AG10803 (cell line): ENCODE measurements around the gene CA11.
"Not testable (repeated sequence)": the region's sequence is repeated elsewhere in the genome, so short reads cannot be mapped to it uniquely, and the experiment has no call there.

Source experiments
- DNase-seq: peaks from one replicate; pipeline ENCODE4 v3.0.0; 2010; ENCODE audit warnings: low read depth
- H3K4me3 ChIP-seq: 2 replicates; pipeline ENCODE4 v1.5.1; 2011; ENCODE audit warnings: mild to moderate bottlenecking, low read length, control low read depth
- CTCF ChIP-seq: conservative IDR thresholded peaks from 2 replicates; pipeline ENCODE4 v1.5.1; 2011; ENCODE audit warnings: mild to moderate bottlenecking, low read length, control low read depth, inconsistent platforms

CA11 gene

GRCh38 chr19:48635263-48635965 is 10.6 kb downstream of the CA11 start:
- no peak for DNase-seq

GRCh38 chr19:48634424-48635262 is 11.3 kb downstream of the CA11 start:
- peak overlapping the region; percentile 64 for H3K4me3 ChIP-seq
- TF ChIP-seq CTCF = no peak
- DNase-seq = peak; percentile 95

More at GRCh38 chr19:48635263-48635965, 10.6 kb downstream of the CA11 start:
- TF ChIP-seq CTCF = no peak
- peak overlapping the region; percentile 64 for H3K4me3 ChIP-seq

GRCh38 chr19:48634036-48634342 is 12.0 kb downstream of the CA11 start:
- DNase-seq = no peak
- TF ChIP-seq CTCF = no peak
- peak overlapping the region; percentile 56 for H3K4me3 ChIP-seq

GRCh38 chr19:48633148-48634035 is 12.6 kb downstream of the CA11 start:
- H3K4me3 ChIP-seq = peak overlapping the region; percentile 56; the same call in 1 of the 2 replicates
- no peak for DNase-seq

GRCh38 chr19:48632692-48633147 is 13.3 kb downstream of the CA11 start:
- no peak overlapping the region for H3K4me3 ChIP-seq
- DNase-seq = peak; percentile 54
- TF ChIP-seq CTCF = no peak; the same call in 1 of the 2 replicates

More at GRCh38 chr19:48633148-48634035, 12.6 kb downstream of the CA11 start:
- no peak for TF ChIP-seq CTCF

GRCh38 chr19:48632286-48632685 is 13.7 kb downstream of the CA11 start:
- not testable (repeated sequence) for DNase-seq, H3K4me3 ChIP-seq

- TF ChIP-seq CTCF = no peak
- H3K4me3 ChIP-seq = no peak overlapping the region
- DNase-seq = no peak
Observed at GRCh38 chr19:48631225-48631624, 14.8 kb downstream of the CA11 start.
